ENCODE measurements around the gene PGLYRP3.
A peak's percentile ranks its signal among the peaks of the same experiment; 100 is the strongest.

PGLYRP3 gene

GRCh38 chr1:153253693-153254092 lies 59.1 kb downstream of the PGLYRP3 start:
- Histone ChIP-seq H3K36me3 (no peaks in the 10 kb centered on the region), H3K27ac (no peak overlapping the region), H3K27me3 (ENCODE audit: insufficient read depth, low read depth, severe bottlenecking) (no peaks in the 10 kb centered on the region), H3K9me3 (ENCODE audit: severe bottlenecking) (no peaks in the 10 kb centered on the region), H3K4me3 (ENCODE audit: low read depth, low read length) (no peak overlapping the region)
- TF ChIP-seq, protein P1, sequence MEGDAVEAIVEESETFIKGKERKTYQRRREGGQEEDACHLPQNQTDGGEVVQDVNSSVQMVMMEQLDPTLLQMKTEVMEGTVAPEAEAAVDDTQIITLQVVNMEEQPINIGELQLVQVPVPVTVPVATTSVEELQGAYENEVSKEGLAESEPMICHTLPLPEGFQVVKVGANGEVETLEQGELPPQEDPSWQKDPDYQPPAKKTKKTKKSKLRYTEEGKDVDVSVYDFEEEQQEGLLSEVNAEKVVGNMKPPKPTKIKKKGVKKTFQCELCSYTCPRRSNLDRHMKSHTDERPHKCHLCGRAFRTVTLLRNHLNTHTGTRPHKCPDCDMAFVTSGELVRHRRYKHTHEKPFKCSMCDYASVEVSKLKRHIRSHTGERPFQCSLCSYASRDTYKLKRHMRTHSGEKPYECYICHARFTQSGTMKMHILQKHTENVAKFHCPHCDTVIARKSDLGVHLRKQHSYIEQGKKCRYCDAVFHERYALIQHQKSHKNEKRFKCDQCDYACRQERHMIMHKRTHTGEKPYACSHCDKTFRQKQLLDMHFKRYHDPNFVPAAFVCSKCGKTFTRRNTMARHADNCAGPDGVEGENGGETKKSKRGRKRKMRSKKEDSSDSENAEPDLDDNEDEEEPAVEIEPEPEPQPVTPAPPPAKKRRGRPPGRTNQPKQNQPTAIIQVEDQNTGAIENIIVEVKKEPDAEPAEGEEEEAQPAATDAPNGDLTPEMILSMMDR (IDR thresholded peaks at IDR 0.05; ENCODE audit: low read depth, low read length): no peak
- DNase-seq: no peak

DNA sequence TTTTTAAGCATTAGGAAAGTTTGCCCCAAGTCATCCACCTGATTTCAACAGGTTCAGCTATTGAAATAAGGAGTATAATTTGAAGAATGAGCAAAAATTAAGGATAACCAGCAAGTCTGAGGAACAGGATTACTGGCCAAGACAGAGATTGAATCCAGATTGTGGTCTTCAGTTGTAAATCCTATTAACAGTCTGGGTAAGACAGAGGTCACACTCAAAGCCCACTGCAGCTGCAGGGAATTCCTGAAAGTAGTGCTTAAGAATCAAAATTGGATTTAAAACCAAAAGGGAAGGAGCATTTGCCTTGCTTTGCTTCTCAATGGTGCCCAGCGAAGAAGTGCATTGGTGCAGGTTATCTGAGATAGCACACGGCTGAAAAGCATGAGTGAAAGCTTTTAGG lies 59.7 kb downstream of the PGLYRP3 start:
- no peaks in the 10 kb centered on the region for H3K9me3 ChIP-seq (ENCODE audit: severe bottlenecking)

GRCh38 chr1:153251988-153252387 lies 60.8 kb downstream of the PGLYRP3 start:
- Histone ChIP-seq H3K4me3 (ENCODE audit: low read depth, low read length) (no peak overlapping the region), H3K36me3 (no peaks in the 10 kb centered on the region), H3K9me3 (ENCODE audit: severe bottlenecking) (no peaks in the 10 kb centered on the region), H3K27ac (no peak overlapping the region; the same call in 1 of the 2 replicates), H3K27me3 (ENCODE audit: insufficient read depth, low read depth, severe bottlenecking) (no peaks in the 10 kb centered on the region)
- DNase-seq: peak; percentile 84
- TF ChIP-seq, protein P1 (IDR thresholded peaks at IDR 0.05; ENCODE audit: low read depth, low read length): peak; percentile 39; the same call in 1 of the 2 replicates

More for the DNA sequence above, 59.7 kb downstream of the PGLYRP3 start:
- H3K27me3 ChIP-seq (ENCODE audit: insufficient read depth, low read depth, severe bottlenecking): no peaks in the 10 kb centered on the region
- DNase-seq: peak; percentile 71
- H3K4me3 ChIP-seq (ENCODE audit: low read depth, low read length): no peak overlapping the region
- TF ChIP-seq, protein P1 (IDR thresholded peaks at IDR 0.05; ENCODE audit: low read depth, low read length): no peak
- peak overlapping the region; percentile 21; the same call in 1 of the 2 replicates for H3K27ac ChIP-seq
- H3K36me3 ChIP-seq: no peaks in the 10 kb centered on the region

DNA sequence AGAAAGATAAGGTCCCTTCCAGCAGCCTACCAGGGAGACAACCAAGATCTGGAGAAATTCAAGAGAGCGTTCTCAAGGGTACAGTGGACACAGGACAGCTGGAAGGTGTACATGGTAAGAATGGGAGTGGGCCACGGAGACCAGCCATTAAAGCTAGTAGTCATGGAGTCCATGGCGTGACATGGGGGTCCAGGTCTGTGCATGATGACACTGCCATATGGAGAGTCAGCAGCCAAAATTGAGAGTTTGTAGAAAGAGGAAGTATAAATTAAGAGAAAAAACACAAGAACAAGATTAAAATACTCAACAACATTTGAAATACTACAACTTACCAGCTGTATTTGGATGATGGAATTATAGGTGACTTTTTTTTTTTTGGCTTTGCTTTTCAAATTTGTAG lies 61.2 kb downstream of the PGLYRP3 start:
- DNase-seq: no peak
- Histone ChIP-seq H3K27me3 (ENCODE audit: insufficient read depth, low read depth, severe bottlenecking) (no peaks in the 10 kb centered on the region), H3K4me3 (ENCODE audit: low read depth, low read length) (no peak overlapping the region), H3K36me3 (no peaks in the 10 kb centered on the region), H3K27ac (no peak overlapping the region), H3K9me3 (ENCODE audit: severe bottlenecking) (no peaks in the 10 kb centered on the region)
- TF ChIP-seq, protein P1 (IDR thresholded peaks at IDR 0.05; ENCODE audit: low read depth, low read length): no peak

GRCh38 chr1:153251087-153251486 lies 61.7 kb downstream of the PGLYRP3 start:
- no peak for DNase-seq
- TF ChIP-seq, protein P1 (IDR thresholded peaks at IDR 0.05; ENCODE audit: low read depth, low read length): no peak
- H3K9me3 ChIP-seq (ENCODE audit: severe bottlenecking): no peaks in the 10 kb centered on the region
- H3K27ac ChIP-seq: no peak overlapping the region
- no peaks in the 10 kb centered on the region for H3K36me3 ChIP-seq
- no peak overlapping the region for H3K4me3 ChIP-seq (ENCODE audit: low read depth, low read length)
- H3K27me3 ChIP-seq (ENCODE audit: insufficient read depth, low read depth, severe bottlenecking): no peaks in the 10 kb centered on the region

- Histone ChIP-seq H3K4me3 (ENCODE audit: low read depth, low read length) (no peak overlapping the region), H3K36me3 (no peaks in the 10 kb centered on the region), H3K9me3 (ENCODE audit: severe bottlenecking) (no peaks in the 10 kb centered on the region), H3K27me3 (ENCODE audit: insufficient read depth, low read depth, severe bottlenecking) (no peaks in the 10 kb centered on the region), H3K27ac (no peak overlapping the region)
- TF ChIP-seq, protein P1 (IDR thresholded peaks at IDR 0.05; ENCODE audit: low read depth, low read length): no peak
- DNase-seq: no peak
Measured at GRCh38 chr1:153250166-153250565, 62.6 kb downstream of the PGLYRP3 start.
